ENCODE data around the gene FBXW2.

DNA sequence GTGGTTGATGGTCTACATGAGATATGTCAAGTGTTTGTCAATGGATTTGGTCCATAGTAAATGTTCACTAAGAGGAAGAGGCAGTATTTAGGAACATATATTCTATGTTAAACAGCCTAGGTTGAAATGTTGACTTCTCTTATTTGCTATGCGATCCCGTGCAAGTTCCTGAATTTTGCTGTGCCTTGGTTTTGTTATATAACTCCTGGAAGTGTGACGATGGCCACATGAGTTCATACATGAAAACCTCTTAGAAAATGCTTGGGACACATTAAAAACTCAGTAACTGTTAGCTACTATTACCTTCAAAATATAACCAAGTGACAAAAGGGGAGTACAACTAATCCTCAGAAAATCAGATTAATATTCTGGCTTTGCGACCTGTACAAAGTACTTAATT is 21.9 kb upstream of the FBXW2 start:
- TF ChIP-seq MAX (IDR thresholded peaks at IDR 0.05; ENCODE audit: low read depth): no peak
- TF ChIP-seq POLR2AphosphoS5 (IDR thresholded peaks at IDR 0.05; ENCODE audit: low read depth, low read length): no peak
- TF ChIP-seq GABPA (IDR thresholded peaks at IDR 0.05; ENCODE audit: low read depth): no peak
- TF ChIP-seq, protein P1, sequence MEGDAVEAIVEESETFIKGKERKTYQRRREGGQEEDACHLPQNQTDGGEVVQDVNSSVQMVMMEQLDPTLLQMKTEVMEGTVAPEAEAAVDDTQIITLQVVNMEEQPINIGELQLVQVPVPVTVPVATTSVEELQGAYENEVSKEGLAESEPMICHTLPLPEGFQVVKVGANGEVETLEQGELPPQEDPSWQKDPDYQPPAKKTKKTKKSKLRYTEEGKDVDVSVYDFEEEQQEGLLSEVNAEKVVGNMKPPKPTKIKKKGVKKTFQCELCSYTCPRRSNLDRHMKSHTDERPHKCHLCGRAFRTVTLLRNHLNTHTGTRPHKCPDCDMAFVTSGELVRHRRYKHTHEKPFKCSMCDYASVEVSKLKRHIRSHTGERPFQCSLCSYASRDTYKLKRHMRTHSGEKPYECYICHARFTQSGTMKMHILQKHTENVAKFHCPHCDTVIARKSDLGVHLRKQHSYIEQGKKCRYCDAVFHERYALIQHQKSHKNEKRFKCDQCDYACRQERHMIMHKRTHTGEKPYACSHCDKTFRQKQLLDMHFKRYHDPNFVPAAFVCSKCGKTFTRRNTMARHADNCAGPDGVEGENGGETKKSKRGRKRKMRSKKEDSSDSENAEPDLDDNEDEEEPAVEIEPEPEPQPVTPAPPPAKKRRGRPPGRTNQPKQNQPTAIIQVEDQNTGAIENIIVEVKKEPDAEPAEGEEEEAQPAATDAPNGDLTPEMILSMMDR (IDR thresholded peaks at IDR 0.05): no peak
- TF ChIP-seq SMC3 (IDR thresholded peaks at IDR 0.05; ENCODE audit: low read depth, low read length): no peak
- no peak for TF ChIP-seq TEAD4 (IDR thresholded peaks at IDR 0.05; ENCODE audit: borderline replicate concordance, insufficient read depth)
- no peak for TF ChIP-seq ELF1 (IDR thresholded peaks at IDR 0.05)
- TF ChIP-seq CHD2 (IDR thresholded peaks at IDR 0.05; ENCODE audit: low read length, partially characterized antibody): no peak
- no peak for TF ChIP-seq SIN3A (IDR thresholded peaks at IDR 0.05; ENCODE audit: borderline replicate concordance, low read depth, low read length)
- TF ChIP-seq, protein P2, sequence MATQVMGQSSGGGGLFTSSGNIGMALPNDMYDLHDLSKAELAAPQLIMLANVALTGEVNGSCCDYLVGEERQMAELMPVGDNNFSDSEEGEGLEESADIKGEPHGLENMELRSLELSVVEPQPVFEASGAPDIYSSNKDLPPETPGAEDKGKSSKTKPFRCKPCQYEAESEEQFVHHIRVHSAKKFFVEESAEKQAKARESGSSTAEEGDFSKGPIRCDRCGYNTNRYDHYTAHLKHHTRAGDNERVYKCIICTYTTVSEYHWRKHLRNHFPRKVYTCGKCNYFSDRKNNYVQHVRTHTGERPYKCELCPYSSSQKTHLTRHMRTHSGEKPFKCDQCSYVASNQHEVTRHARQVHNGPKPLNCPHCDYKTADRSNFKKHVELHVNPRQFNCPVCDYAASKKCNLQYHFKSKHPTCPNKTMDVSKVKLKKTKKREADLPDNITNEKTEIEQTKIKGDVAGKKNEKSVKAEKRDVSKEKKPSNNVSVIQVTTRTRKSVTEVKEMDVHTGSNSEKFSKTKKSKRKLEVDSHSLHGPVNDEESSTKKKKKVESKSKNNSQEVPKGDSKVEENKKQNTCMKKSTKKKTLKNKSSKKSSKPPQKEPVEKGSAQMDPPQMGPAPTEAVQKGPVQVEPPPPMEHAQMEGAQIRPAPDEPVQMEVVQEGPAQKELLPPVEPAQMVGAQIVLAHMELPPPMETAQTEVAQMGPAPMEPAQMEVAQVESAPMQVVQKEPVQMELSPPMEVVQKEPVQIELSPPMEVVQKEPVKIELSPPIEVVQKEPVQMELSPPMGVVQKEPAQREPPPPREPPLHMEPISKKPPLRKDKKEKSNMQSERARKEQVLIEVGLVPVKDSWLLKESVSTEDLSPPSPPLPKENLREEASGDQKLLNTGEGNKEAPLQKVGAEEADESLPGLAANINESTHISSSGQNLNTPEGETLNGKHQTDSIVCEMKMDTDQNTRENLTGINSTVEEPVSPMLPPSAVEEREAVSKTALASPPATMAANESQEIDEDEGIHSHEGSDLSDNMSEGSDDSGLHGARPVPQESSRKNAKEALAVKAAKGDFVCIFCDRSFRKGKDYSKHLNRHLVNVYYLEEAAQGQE (IDR thresholded peaks at IDR 0.05; ENCODE audit: low read depth, low read length): no peak
